AG04449 (cell line): Measurements from ENCODE around the gene KIF6.

Source experiments
- CTCF ChIA-PET: fragments of 350-600 bp; formaldehyde crosslinking; extraction: SDS; loops from one replicate; lab custom pipeline; 2021; ENCODE audit warnings: antibody characterized with exemption; lab: Yijun Ruan, JAX
- POLR2A ChIA-PET: fragments of 400-600, 350-600 bp; formaldehyde crosslinking; extraction: SDS; loops from one replicate; lab custom pipeline; 2020; ENCODE audit warnings: antibody characterized with exemption, inconsistent platforms; lab: Yijun Ruan, JAX
- DNase-seq: peaks from one replicate; pipeline ENCODE4 v3.0.0-alpha.2; 2010; ENCODE audit warnings: low read depth, low spot score
- H3K4me3 ChIP-seq: 2 replicates; pipeline ENCODE4 v1.5.1; 2011; ENCODE audit warnings: low read depth, mild to moderate bottlenecking, control low read depth, low read length
- CTCF ChIP-seq: IDR thresholded peaks from one replicate; pipeline ENCODE4 v1.5.1; 2011; ENCODE audit warnings: mild to moderate bottlenecking, moderate library complexity, low read length, control low read depth, inconsistent platforms; ENCODE audit not compliant: insufficient read depth; ENCODE audit errors: missing control alignments

Gene KIF6

GRCh38 chr6:39453956-39454524, 271.2 kb downstream of the KIF6 start:
- no peak for DNase-seq
- no peak for TF ChIP-seq CTCF
- ChIA-PET POLR2A (no interaction called here), CTCF (no interaction called here)
- H3K4me3 ChIP-seq = no peak overlapping the region

- no peak for TF ChIP-seq CTCF
- no peak overlapping the region for H3K4me3 ChIP-seq
- ChIA-PET CTCF (no interaction called here), POLR2A (no interaction called here)
- DNase-seq = no peak
These were observed 272.0 kb downstream of the KIF6 start for GRCh38 chr6:39453241-39453640.

- POLR2A ChIA-PET = no interaction called here
- no peak for TF ChIP-seq CTCF
- DNase-seq = no peak
- H3K4me3 ChIP-seq = no peak overlapping the region
- CTCF ChIA-PET = interaction anchor here (0.7 to 1.3 kb wide), 2 partner anchors 13 to 74 kb away, joined by 3 to 4 read pairs; no protein-coding TSS in a partner anchor
These were observed 272.7 kb downstream of the KIF6 start for GRCh38 chr6:39452306-39453145.

GRCh38 chr6:39451831-39452230, 273.4 kb downstream of the KIF6 start:
- H3K4me3 ChIP-seq = no peak overlapping the region
- no peak for TF ChIP-seq CTCF
- no peak for DNase-seq
- CTCF ChIA-PET = interaction anchor here (0.7 to 1.3 kb wide), 2 partner anchors 13 to 73 kb away, joined by 3 to 4 read pairs; no protein-coding TSS in a partner anchor
- POLR2A ChIA-PET = no interaction called here

- ChIA-PET POLR2A (no interaction called here), CTCF (no interaction called here)
- TF ChIP-seq CTCF = no peak
- no peak for DNase-seq
- no peak overlapping the region for H3K4me3 ChIP-seq
These were observed 276.2 kb downstream of the KIF6 start for GRCh38 chr6:39449022-39449421.

GRCh38 chr6:39446909-39447308, 278.3 kb downstream of the KIF6 start:
- no peak for DNase-seq
- ChIA-PET POLR2A (no interaction called here), CTCF (no interaction called here)
- no peak overlapping the region for H3K4me3 ChIP-seq
- TF ChIP-seq CTCF = no peak
